ENCODE results near the gene ABTB2. TPM values are rescaled to one million over a fixed set of nuclear protein-coding genes. Genes with fewer than 3 reads are reported as not detected.

The ABTB2 gene
- total RNA-seq, 1 donor from 2014 or later, result 0.89 TPM

- TF ChIP-seq CTCF (IDR thresholded peaks at IDR 0.05), result no peak
- Mint-ChIP-seq H3K36me3 (ENCODE audit: unreplicated experiment) (no peaks in the 10 kb centered on the region), H3K27me3 (ENCODE audit: unreplicated experiment) (peaks cover 10% of the 10 kb centered on the region), H3K4me3 (ENCODE audit: unreplicated experiment) (no peak overlapping the region), H3K4me1 (ENCODE audit: unreplicated experiment) (peaks cover 4% of the 10 kb centered on the region), H3K9me3 (ENCODE audit: unreplicated experiment) (no peaks in the 10 kb centered on the region), H3K27ac (ENCODE audit: unreplicated experiment) (no peak overlapping the region)
- DNase-seq (ENCODE audit: extremely low spot score, unreplicated experiment), result no peak
Measured at GRCh38 chr11:34175284-34176019, 182.4 kb downstream of the ABTB2 start.

GRCh38 chr11:34174412-34175041 lies 183.3 kb downstream of the ABTB2 start:
- Mint-ChIP-seq H3K36me3 (ENCODE audit: unreplicated experiment) (no peaks in the 10 kb centered on the region), H3K27me3 (ENCODE audit: unreplicated experiment) (peaks cover 11% of the 10 kb centered on the region), H3K27ac (ENCODE audit: unreplicated experiment) (no peak overlapping the region), H3K4me3 (ENCODE audit: unreplicated experiment) (peak overlapping the region; percentile 60), H3K9me3 (ENCODE audit: unreplicated experiment) (no peaks in the 10 kb centered on the region), H3K4me1 (ENCODE audit: unreplicated experiment) (peaks cover 4% of the 10 kb centered on the region)
- TF ChIP-seq CTCF (IDR thresholded peaks at IDR 0.05), result peak; percentile 95
- peak; percentile 93 for DNase-seq (ENCODE audit: extremely low spot score, unreplicated experiment)

DNA sequence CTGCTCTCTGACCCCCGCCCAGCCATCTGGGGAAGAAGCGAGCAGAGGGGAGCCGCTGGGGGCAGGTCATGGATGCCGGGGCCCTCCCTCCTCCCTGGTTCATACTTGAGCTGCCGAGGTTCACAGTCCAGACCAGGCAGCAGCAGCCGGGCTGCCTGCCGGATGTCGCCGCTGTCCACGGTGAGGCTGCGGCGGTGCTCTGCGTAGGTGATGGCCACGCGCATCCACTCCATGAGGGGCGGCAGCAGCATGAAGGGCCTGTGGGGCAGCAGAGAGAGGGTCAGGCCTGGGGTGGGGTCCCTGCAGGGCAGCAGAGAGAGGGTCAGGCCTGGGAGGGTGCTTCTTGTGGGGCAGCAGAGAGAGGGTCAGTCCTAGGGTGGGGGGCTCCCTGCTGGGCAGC lies 184.8 kb downstream of the ABTB2 start:
- TF ChIP-seq CTCF (IDR thresholded peaks at IDR 0.05), result no peak
- H3K27ac Mint-ChIP-seq (ENCODE audit: unreplicated experiment), result no peak overlapping the region
- H3K9me3 Mint-ChIP-seq (ENCODE audit: unreplicated experiment), result no peaks in the 10 kb centered on the region
- H3K36me3 Mint-ChIP-seq (ENCODE audit: unreplicated experiment), result no peaks in the 10 kb centered on the region
- no peak for DNase-seq (ENCODE audit: extremely low spot score, unreplicated experiment)
- no peak overlapping the region for H3K4me3 Mint-ChIP-seq (ENCODE audit: unreplicated experiment)
- peaks cover 11% of the 10 kb centered on the region for H3K27me3 Mint-ChIP-seq (ENCODE audit: unreplicated experiment)
- H3K4me1 Mint-ChIP-seq (ENCODE audit: unreplicated experiment), result peaks cover 4% of the 10 kb centered on the region

DNA sequence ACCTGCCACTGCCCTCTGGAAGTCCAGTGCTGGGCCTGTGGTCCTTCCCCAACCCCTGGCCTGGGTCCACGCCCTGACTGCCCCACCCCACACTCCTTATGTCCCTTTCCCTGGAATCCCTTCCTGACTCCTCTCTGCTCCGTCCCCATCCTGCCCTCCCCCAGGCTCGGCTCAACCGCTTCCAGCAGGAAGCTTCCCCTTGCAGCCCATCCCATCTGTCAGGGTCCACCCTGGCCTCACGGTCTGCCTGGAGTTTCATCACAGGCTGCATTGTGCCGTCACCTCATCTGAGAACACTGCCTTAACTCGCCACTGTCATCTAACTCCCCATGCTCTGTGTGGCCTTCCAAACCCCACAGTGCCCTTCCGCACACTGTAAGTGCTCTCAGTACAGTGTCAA lies 188.1 kb downstream of the ABTB2 start:
- Mint-ChIP-seq H3K36me3 (ENCODE audit: unreplicated experiment) (no peaks in the 10 kb centered on the region), H3K27me3 (ENCODE audit: unreplicated experiment) (peaks cover 6% of the 10 kb centered on the region), H3K4me1 (ENCODE audit: unreplicated experiment) (peaks cover 4% of the 10 kb centered on the region), H3K9me3 (ENCODE audit: unreplicated experiment) (no peaks in the 10 kb centered on the region), H3K4me3 (ENCODE audit: unreplicated experiment) (no peak overlapping the region), H3K27ac (ENCODE audit: unreplicated experiment) (no peak overlapping the region)
- TF ChIP-seq CTCF (IDR thresholded peaks at IDR 0.05), result no peak
- no peak for DNase-seq (ENCODE audit: extremely low spot score, unreplicated experiment)

- no peak overlapping the region for H3K4me3 Mint-ChIP-seq (ENCODE audit: unreplicated experiment)
- H3K36me3 Mint-ChIP-seq (ENCODE audit: unreplicated experiment), result no peaks in the 10 kb centered on the region
- no peak overlapping the region for H3K27ac Mint-ChIP-seq (ENCODE audit: unreplicated experiment)
- peaks cover 3% of the 10 kb centered on the region for H3K4me1 Mint-ChIP-seq (ENCODE audit: unreplicated experiment)
- DNase-seq (ENCODE audit: extremely low spot score, unreplicated experiment), result no peak
- TF ChIP-seq CTCF (IDR thresholded peaks at IDR 0.05), result no peak
- no peaks in the 10 kb centered on the region for H3K9me3 Mint-ChIP-seq (ENCODE audit: unreplicated experiment)
- H3K27me3 Mint-ChIP-seq (ENCODE audit: unreplicated experiment), result peaks cover 6% of the 10 kb centered on the region
Measured at GRCh38 chr11:34168642-34169420, 189.0 kb downstream of the ABTB2 start.
